ENCODE data around the gene PRDM12.

Gene PRDM12

DNA sequence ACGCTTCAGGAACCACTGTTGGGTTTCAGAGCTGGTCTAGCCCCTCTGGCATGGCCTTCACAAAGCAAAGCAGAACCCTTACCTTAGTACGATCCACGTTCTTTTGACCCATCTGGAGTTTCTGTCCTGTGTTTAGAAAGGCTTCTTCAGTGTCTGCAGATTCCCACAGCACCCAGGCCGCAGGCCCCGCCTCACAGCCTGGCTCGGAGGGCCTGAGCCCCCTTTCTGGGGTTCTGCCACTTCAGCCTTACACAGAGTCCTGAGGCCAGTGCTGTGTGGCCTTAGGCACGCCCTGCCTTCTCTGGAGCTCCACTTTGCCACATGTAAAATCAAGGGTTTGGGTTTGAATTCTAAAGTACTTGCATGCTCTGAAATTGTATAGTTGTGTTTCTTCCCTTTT, 31.6 kb upstream of the PRDM12 start:
- no peak overlapping the region for H3K27ac Mint-ChIP-seq
- no peak overlapping the region for H3K4me3 Mint-ChIP-seq
- CTCF ChIA-PET, result interaction anchor here (0.5 kb wide), 1 partner anchor 164 kb away, joined by 3 read pairs; no protein-coding TSS in a partner anchor
- no peaks in the 10 kb centered on the region for H3K27me3 Mint-ChIP-seq
- H3K4me1 Mint-ChIP-seq, result no peaks in the 10 kb centered on the region
- DNase-seq, result no peak
- peaks cover 8% of the 10 kb centered on the region for H3K36me3 Mint-ChIP-seq
- no peaks in the 10 kb centered on the region for H3K9me3 Mint-ChIP-seq

- Mint-ChIP-seq H3K27ac (no peak overlapping the region), H3K27me3 (no peaks in the 10 kb centered on the region), H3K4me3 (no peak overlapping the region), H3K4me1 (no peaks in the 10 kb centered on the region), H3K9me3 (no peaks in the 10 kb centered on the region), H3K36me3 (peaks cover 11% of the 10 kb centered on the region)
- no peak for DNase-seq
- CTCF ChIA-PET, result no interaction called here
Measured at GRCh38 chr9:130633336-130634190, 30.8 kb upstream of the PRDM12 start.

DNA sequence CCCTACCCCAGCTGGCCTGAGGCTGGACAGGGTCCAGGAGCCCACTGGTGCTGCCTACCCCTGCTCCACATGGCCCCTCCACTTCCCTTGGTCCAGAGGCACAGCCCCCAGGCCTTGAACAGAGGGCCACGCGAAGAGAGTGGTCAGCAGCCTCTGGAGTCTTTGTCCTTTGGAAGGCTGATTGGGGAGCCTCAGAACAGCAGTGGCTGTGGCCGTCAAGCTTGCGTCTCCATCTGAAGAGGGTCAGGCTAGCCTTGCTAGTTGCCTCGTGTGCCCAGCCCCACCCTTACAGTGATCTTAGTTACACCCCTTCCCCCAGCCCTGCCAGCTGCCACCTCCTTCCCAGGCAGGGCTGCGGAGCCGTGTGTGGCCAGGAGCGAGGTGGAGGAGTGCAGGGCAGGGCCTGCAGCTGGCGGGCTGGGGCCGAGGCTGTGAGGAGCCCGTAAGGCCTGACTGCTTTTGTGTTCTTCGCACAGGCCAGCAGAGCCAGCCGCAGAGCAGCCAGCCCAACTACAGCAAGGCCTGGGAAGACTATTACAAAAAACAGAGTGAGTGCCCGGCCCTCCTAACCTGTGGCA, 30.1 kb upstream of the PRDM12 start:
- DNase-seq, result no peak
- Mint-ChIP-seq H3K27me3 (no peaks in the 10 kb centered on the region), H3K4me3 (no peak overlapping the region), H3K9me3 (no peaks in the 10 kb centered on the region), H3K27ac (no peak overlapping the region), H3K4me1 (no peaks in the 10 kb centered on the region), H3K36me3 (peaks cover 11% of the 10 kb centered on the region)
- CTCF ChIA-PET, result no interaction called here

DNA sequence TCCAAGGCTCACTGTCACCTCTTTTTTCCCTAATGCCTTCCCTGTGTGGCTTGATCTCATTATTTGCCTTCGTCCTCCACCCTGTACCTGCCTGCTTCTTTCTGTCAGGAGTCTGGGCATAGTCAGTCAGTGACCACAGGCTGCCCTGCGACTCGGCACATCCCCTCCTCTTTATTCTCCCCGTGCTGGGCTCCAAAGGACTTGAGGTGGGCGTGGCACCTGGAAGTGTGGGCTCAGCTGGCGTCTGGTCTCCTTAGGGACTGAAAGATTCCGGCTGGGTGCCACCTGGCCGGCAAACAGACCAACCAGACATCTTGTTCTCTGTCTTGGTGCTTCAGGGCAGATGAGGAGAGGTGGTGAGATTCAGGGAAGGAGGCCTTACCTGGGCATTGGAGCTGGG, 29.6 kb upstream of the PRDM12 start:
- DNase-seq, result no peak
- Mint-ChIP-seq H3K9me3 (no peaks in the 10 kb centered on the region), H3K4me1 (no peaks in the 10 kb centered on the region), H3K4me3 (no peak overlapping the region), H3K27ac (no peak overlapping the region), H3K27me3 (no peaks in the 10 kb centered on the region), H3K36me3 (peaks cover 11% of the 10 kb centered on the region)
- CTCF ChIA-PET, result no interaction called here

- Mint-ChIP-seq H3K4me1 (no peaks in the 10 kb centered on the region), H3K27me3 (no peaks in the 10 kb centered on the region), H3K36me3 (peaks cover 11% of the 10 kb centered on the region), H3K9me3 (no peaks in the 10 kb centered on the region), H3K27ac (no peak overlapping the region), H3K4me3 (no peak overlapping the region)
- DNase-seq, result no peak
- CTCF ChIA-PET, result no interaction called here
Measured at GRCh38 chr9:130635306-130635705, 29.1 kb upstream of the PRDM12 start.

- Mint-ChIP-seq H3K4me1 (no peaks in the 10 kb centered on the region), H3K27me3 (no peaks in the 10 kb centered on the region), H3K36me3 (peaks cover 11% of the 10 kb centered on the region), H3K9me3 (no peaks in the 10 kb centered on the region), H3K4me3 (no peak overlapping the region), H3K27ac (no peak overlapping the region)
- DNase-seq, result peak; percentile 16
- CTCF ChIA-PET, result no interaction called here
Measured at GRCh38 chr9:130635721-130636647, 28.4 kb upstream of the PRDM12 start.

GRCh38 chr9:130636648-130637020, 27.8 kb upstream of the PRDM12 start:
- no peaks in the 10 kb centered on the region for H3K27me3 Mint-ChIP-seq
- CTCF ChIA-PET, result no interaction called here
- no peaks in the 10 kb centered on the region for H3K4me1 Mint-ChIP-seq
- H3K4me3 Mint-ChIP-seq, result no peak overlapping the region
- H3K9me3 Mint-ChIP-seq, result no peaks in the 10 kb centered on the region
- peaks cover 8% of the 10 kb centered on the region for H3K36me3 Mint-ChIP-seq
- peak; percentile 13 for DNase-seq
- H3K27ac Mint-ChIP-seq, result no peak overlapping the region

DNA sequence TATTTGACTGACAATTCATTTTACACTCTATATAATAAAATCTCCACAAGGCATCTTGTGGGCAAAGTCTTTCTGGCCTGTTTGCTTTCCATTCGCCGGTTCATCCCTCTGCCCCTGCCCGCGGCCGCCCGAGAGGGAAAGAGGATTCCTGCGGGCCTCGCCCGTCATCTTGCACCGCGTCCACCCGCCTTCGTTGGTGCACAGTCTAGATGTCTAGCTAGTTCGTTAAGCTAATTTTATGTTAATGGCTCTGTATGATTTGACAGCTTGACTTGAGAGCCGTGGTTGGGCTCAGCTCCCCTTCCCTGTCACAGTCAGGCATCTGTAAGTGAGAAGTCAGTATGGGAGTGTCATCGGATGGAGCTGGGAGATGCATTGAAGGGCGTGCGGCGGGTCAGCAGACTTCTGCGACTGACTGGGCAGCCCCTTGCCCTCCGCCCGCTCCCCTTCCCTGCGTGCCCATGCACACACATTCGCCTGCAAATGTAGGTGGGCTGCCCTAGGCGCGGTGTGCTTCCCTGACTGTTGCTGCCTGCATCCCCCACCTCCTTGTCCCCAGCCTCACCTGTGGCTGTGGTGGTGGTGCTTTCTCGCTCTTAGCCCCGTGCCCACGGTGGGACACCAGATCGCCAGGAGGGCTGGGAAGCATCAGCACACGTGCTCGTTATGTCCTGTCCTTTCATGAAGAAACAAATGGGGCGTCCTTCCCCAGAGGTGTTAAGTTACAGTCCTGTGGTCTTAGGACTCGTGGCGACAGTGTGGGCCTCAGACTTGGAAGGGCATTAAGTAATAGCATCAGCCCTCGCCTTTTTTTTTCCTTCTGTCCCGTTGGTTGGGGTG, 25.9 kb upstream of the PRDM12 start:
- no peaks in the 10 kb centered on the region for H3K27me3 Mint-ChIP-seq
- CTCF ChIA-PET, result no interaction called here
- no peaks in the 10 kb centered on the region for H3K9me3 Mint-ChIP-seq
- H3K4me1 Mint-ChIP-seq, result no peaks in the 10 kb centered on the region
- H3K36me3 Mint-ChIP-seq, result peaks cover 3% of the 10 kb centered on the region
- H3K27ac Mint-ChIP-seq, result no peak overlapping the region
- no peak overlapping the region for H3K4me3 Mint-ChIP-seq
- DNase-seq, result peak; percentile 12

DNA sequence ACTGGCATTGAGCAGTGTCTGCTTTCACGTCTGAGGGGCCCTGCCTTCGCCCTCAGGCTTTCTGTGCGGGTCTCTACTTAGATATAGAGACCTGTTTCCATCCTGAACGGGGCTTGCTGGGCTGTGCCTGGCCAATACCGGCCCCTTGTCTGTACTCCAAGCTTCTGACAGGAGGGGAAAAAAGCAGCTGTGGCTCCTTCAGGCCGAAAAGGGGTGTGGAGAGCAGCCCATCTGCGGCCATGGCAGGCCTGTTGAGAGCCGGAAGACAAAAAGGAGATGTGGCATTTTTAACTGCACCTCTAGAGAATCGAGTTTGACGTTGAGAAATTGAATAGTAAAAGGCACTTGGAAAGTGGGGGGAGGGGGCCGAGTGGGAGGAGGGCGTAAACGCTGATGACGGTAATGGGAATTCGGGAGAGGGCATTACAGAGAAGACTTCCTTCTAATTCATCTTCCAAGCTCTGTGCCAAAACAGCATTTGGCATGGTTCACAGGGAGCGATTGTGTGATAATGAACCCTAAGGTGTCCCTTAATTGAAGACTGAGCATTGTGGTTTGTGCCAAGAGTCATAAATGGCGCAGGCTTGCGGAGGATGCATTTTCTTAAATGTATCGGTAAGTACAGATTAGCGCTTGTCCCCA, 25.1 kb upstream of the PRDM12 start:
- no peaks in the 10 kb centered on the region for H3K9me3 Mint-ChIP-seq
- H3K4me3 Mint-ChIP-seq, result no peak overlapping the region
- H3K36me3 Mint-ChIP-seq, result peaks cover 3% of the 10 kb centered on the region
- no peak for DNase-seq
- H3K27ac Mint-ChIP-seq, result no peak overlapping the region
- H3K4me1 Mint-ChIP-seq, result no peaks in the 10 kb centered on the region
- CTCF ChIA-PET, result no interaction called here
- no peaks in the 10 kb centered on the region for H3K27me3 Mint-ChIP-seq

- no peak overlapping the region for H3K27ac Mint-ChIP-seq
- H3K4me3 Mint-ChIP-seq, result no peak overlapping the region
- H3K4me1 Mint-ChIP-seq, result no peaks in the 10 kb centered on the region
- H3K9me3 Mint-ChIP-seq, result no peaks in the 10 kb centered on the region
- DNase-seq, result peak; percentile 1
- no peaks in the 10 kb centered on the region for H3K27me3 Mint-ChIP-seq
- H3K36me3 Mint-ChIP-seq, result peaks cover 3% of the 10 kb centered on the region
- CTCF ChIA-PET, result no interaction called here
Measured at GRCh38 chr9:130639866-130640555, 24.4 kb upstream of the PRDM12 start.

GRCh38 chr9:130640681-130641080, 23.7 kb upstream of the PRDM12 start:
- H3K27ac Mint-ChIP-seq, result no peak overlapping the region
- H3K36me3 Mint-ChIP-seq, result peaks cover 3% of the 10 kb centered on the region
- no peak for DNase-seq
- H3K4me1 Mint-ChIP-seq, result no peaks in the 10 kb centered on the region
- CTCF ChIA-PET, result no interaction called here
- H3K9me3 Mint-ChIP-seq, result no peaks in the 10 kb centered on the region
- no peaks in the 10 kb centered on the region for H3K27me3 Mint-ChIP-seq
- H3K4me3 Mint-ChIP-seq, result no peak overlapping the region

GRCh38 chr9:130642926-130643325, 21.5 kb upstream of the PRDM12 start:
- peaks cover 3% of the 10 kb centered on the region for H3K36me3 Mint-ChIP-seq
- CTCF ChIA-PET, result interaction anchor here (0.6 kb wide), 1 partner anchor 71 kb away, joined by 3 read pairs; no protein-coding TSS in a partner anchor
- H3K4me1 Mint-ChIP-seq, result no peaks in the 10 kb centered on the region
- DNase-seq, result no peak
- no peaks in the 10 kb centered on the region for H3K9me3 Mint-ChIP-seq
- H3K4me3 Mint-ChIP-seq, result no peak overlapping the region
- no peak overlapping the region for H3K27ac Mint-ChIP-seq
- H3K27me3 Mint-ChIP-seq, result no peaks in the 10 kb centered on the region

- Mint-ChIP-seq H3K4me3 (no peak overlapping the region), H3K36me3 (no peaks in the 10 kb centered on the region), H3K27ac (no peak overlapping the region), H3K27me3 (peaks cover 29% of the 10 kb centered on the region), H3K4me1 (no peaks in the 10 kb centered on the region), H3K9me3 (no peaks in the 10 kb centered on the region)
- CTCF ChIA-PET, result no interaction called here
- DNase-seq, result no peak
Measured at GRCh38 chr9:130651221-130651620, 13.2 kb upstream of the PRDM12 start.

Data from activated naive CD4-positive, alpha-beta T cell treated with anti-CD3 and anti-CD28 coated beads, Interleukin-2, amount 10 ng/mL, durations not matched to agents 7 days and 5 days (primary cell).